PFSK-1 (cell line): ENCODE results near the gene EPHA4.

Experiments used
- FOXP2 ChIP-seq: optimal IDR thresholded peaks from 2 replicates; pipeline ENCODE3; 2011; ENCODE audit warnings: borderline replicate concordance, control low read depth, inconsistent platforms; ENCODE audit not compliant: insufficient read depth; ENCODE audit errors: extremely low read length, extremely low read depth
- POLR2AphosphoS5 ChIP-seq: IDR thresholded peaks from 2 replicates; pipeline ENCODE4 v1.6.1; 2012; ENCODE audit warnings: low read depth, mild to moderate bottlenecking, control low read depth, low read length, moderate library complexity
- SIN3A ChIP-seq: IDR thresholded peaks from 2 replicates; pipeline ENCODE4 v1.6.1; 2012; ENCODE audit warnings: mild to moderate bottlenecking, low read length, moderate library complexity, borderline replicate concordance; ENCODE audit not compliant: insufficient read depth
- TAF1 ChIP-seq: IDR thresholded peaks from 2 replicates; pipeline ENCODE4 v1.6.1; 2012; ENCODE audit warnings: low read length, control low read depth, borderline replicate concordance; ENCODE audit not compliant: insufficient read depth
- TF ChIP-seq, protein P1 (sequence below), 2 experiments: IDR thresholded peaks; 2 replicates each; pipeline versions ENCODE4 v1.6.1 to v1.8.0; 2011 to 2012; ENCODE audit warnings: low read depth in 2 of 2, low read length in 2 of 2, control low read depth in 1 of 2, inconsistent platforms in 1 of 2, mild to moderate bottlenecking in 1 of 2, moderate library complexity in 1 of 2; ENCODE audit not compliant: insufficient read depth in 1 of 2

Gene EPHA4

GRCh38 chr2:221381928-221382488 lies 190.1 kb downstream of the EPHA4 start:
- TF ChIP-seq, protein P1, sequence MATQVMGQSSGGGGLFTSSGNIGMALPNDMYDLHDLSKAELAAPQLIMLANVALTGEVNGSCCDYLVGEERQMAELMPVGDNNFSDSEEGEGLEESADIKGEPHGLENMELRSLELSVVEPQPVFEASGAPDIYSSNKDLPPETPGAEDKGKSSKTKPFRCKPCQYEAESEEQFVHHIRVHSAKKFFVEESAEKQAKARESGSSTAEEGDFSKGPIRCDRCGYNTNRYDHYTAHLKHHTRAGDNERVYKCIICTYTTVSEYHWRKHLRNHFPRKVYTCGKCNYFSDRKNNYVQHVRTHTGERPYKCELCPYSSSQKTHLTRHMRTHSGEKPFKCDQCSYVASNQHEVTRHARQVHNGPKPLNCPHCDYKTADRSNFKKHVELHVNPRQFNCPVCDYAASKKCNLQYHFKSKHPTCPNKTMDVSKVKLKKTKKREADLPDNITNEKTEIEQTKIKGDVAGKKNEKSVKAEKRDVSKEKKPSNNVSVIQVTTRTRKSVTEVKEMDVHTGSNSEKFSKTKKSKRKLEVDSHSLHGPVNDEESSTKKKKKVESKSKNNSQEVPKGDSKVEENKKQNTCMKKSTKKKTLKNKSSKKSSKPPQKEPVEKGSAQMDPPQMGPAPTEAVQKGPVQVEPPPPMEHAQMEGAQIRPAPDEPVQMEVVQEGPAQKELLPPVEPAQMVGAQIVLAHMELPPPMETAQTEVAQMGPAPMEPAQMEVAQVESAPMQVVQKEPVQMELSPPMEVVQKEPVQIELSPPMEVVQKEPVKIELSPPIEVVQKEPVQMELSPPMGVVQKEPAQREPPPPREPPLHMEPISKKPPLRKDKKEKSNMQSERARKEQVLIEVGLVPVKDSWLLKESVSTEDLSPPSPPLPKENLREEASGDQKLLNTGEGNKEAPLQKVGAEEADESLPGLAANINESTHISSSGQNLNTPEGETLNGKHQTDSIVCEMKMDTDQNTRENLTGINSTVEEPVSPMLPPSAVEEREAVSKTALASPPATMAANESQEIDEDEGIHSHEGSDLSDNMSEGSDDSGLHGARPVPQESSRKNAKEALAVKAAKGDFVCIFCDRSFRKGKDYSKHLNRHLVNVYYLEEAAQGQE (IDR thresholded peaks at IDR 0.05; ENCODE audit: insufficient read depth in 1 of 2, low read depth in 2 of 2, low read length in 2 of 2) = no peak
- no peak for TF ChIP-seq POLR2AphosphoS5
- no peak for TF ChIP-seq TAF1
- no peak for TF ChIP-seq FOXP2
- TF ChIP-seq SIN3A = no peak

- TF ChIP-seq SIN3A = no peak
- no peak for TF ChIP-seq FOXP2
- TF ChIP-seq, protein P1 (IDR thresholded peaks at IDR 0.05; ENCODE audit: insufficient read depth in 1 of 2, low read depth in 2 of 2, low read length in 2 of 2) = no peak
- TF ChIP-seq TAF1 = no peak
- no peak for TF ChIP-seq POLR2AphosphoS5
Measured at GRCh38 chr2:221380686-221381085, 191.4 kb downstream of the EPHA4 start.

DNA sequence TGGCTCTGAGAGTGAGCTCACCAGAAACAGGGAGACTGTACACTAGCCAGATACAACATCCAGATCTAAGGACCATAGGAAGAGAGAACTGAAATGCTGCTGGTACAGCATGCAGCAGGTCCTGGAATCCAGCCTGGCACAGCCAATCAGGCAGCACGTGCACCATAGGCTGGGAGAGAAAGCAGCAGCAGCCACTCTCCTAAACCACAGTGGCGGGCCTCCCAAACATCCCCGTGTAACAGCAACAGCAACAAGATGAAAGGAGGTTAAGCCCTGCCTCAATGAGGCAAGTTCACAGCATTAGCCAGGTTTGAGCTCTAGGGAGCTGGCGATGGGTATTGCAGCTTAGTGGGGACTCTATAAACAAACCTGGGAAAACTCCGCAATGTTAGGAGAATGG lies 192.0 kb downstream of the EPHA4 start:
- no peak for TF ChIP-seq FOXP2
- TF ChIP-seq, protein P1 (IDR thresholded peaks at IDR 0.05; ENCODE audit: insufficient read depth in 1 of 2, low read depth in 2 of 2, low read length in 2 of 2) = no peak
- TF ChIP-seq POLR2AphosphoS5 = no peak
- no peak for TF ChIP-seq TAF1
- TF ChIP-seq SIN3A = no peak

DNA sequence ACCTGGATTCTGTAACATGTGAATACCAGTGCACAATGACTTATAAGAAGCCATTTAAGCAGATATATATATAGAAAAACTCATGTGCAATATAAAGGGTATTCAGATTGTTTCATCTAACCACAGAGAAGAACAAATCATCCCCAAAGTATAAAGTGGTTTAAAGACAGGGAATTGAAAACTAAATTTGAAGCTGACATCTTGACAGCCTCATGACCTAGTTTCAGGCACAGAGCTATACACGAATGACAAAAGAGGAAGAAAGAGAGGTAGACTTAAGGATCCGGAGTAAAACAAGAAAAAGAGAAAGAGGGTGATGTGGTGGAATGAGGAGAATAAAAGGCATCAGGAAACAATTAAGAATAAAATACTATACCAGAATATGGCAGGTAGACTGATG lies 194.5 kb downstream of the EPHA4 start:
- no peak for TF ChIP-seq POLR2AphosphoS5
- TF ChIP-seq FOXP2 = no peak
- no peak for TF ChIP-seq SIN3A

- TF ChIP-seq, protein P1 (IDR thresholded peaks at IDR 0.05; ENCODE audit: insufficient read depth in 1 of 2, low read depth in 2 of 2, low read length in 2 of 2) = no peak
- TF ChIP-seq TAF1 = no peak
- TF ChIP-seq SIN3A = no peak
- TF ChIP-seq POLR2AphosphoS5 = no peak
- TF ChIP-seq FOXP2 = no peak
Measured at GRCh38 chr2:221377066-221377465, 195.0 kb downstream of the EPHA4 start.
